Measurements from ENCODE around the gene NCAM2. TPM values are rescaled to one million over a fixed set of nuclear protein-coding genes. Genes with fewer than 3 reads are reported as not detected.

The NCAM2 gene
- polyA plus RNA-seq, 3 donors = not detected

GRCh38 chr21:21156957-21157356 is 158.7 kb downstream of the NCAM2 start:
- intact Hi-C loops (cut with micrococcal nuclease) = no loop called here
- Histone ChIP-seq H3K9ac (ENCODE audit: insufficient read depth, low read length, poor library complexity, severe bottlenecking) (no peak overlapping the region), H3K27ac (ENCODE audit: low read depth in 1 of 2, low read length in 2 of 2) (no peak overlapping the region), H3K9me3 (replicated peaks in 1 of 2; ENCODE audit: control insufficient read depth in 1 of 2, insufficient read depth in 1 of 2, low read length in 2 of 2) (no peaks in the 10 kb centered on the region), H3K79me2 (ENCODE audit: insufficient read depth, low read length) (no peaks in the 10 kb centered on the region), H3K4me2 (replicated peaks; ENCODE audit: extremely low read depth, low read length, poor library complexity, severe bottlenecking) (no peak overlapping the region), H3K4me3 (replicated peaks in 1 of 3; ENCODE audit: low read depth in 2 of 3, low read length in 3 of 3) (no peak overlapping the region), H3K4me1 (ENCODE audit: control insufficient read depth in 1 of 2, insufficient read depth in 2 of 2, low read length in 2 of 2) (no peaks in the 10 kb centered on the region), H3K36me3 (replicated peaks in 1 of 2; ENCODE audit: control insufficient read depth in 1 of 2, insufficient read depth in 2 of 2, low read length in 2 of 2) (no peaks in the 10 kb centered on the region), H4K20me1 (ENCODE audit: insufficient read depth, low read length) (no peaks in the 10 kb centered on the region), H3K27me3 (ENCODE audit: control insufficient read depth in 2 of 2, insufficient read depth in 2 of 2, low read length in 2 of 2) (no peaks in the 10 kb centered on the region), H2AFZ (ENCODE audit: insufficient read depth, low read depth, low read length, poor library complexity, severe bottlenecking) (no peak overlapping the region)
- no CpG with 5 or more reads among the region's 4 CpGs for WGBS (ENCODE audit: insufficient coverage)
- H3K36me3 Mint-ChIP-seq = no peaks in the 10 kb centered on the region
- DNase-seq = no peak
- no peaks in the 10 kb centered on the region for H3K4me1 Mint-ChIP-seq
- no peak overlapping the region for H3K4me3 Mint-ChIP-seq
- peaks cover 0 to 1% (median 0%) of the 10 kb centered on the region in 3 donors for H3K27me3 Mint-ChIP-seq (ENCODE audit: low read depth in 3 of 3)
- TF ChIP-seq, protein P1, sequence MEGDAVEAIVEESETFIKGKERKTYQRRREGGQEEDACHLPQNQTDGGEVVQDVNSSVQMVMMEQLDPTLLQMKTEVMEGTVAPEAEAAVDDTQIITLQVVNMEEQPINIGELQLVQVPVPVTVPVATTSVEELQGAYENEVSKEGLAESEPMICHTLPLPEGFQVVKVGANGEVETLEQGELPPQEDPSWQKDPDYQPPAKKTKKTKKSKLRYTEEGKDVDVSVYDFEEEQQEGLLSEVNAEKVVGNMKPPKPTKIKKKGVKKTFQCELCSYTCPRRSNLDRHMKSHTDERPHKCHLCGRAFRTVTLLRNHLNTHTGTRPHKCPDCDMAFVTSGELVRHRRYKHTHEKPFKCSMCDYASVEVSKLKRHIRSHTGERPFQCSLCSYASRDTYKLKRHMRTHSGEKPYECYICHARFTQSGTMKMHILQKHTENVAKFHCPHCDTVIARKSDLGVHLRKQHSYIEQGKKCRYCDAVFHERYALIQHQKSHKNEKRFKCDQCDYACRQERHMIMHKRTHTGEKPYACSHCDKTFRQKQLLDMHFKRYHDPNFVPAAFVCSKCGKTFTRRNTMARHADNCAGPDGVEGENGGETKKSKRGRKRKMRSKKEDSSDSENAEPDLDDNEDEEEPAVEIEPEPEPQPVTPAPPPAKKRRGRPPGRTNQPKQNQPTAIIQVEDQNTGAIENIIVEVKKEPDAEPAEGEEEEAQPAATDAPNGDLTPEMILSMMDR (IDR thresholded peaks at IDR 0.05) = no peak
- no peak overlapping the region for H3K27ac Mint-ChIP-seq
- H3K9me3 Mint-ChIP-seq = no peaks in the 10 kb centered on the region

DNA sequence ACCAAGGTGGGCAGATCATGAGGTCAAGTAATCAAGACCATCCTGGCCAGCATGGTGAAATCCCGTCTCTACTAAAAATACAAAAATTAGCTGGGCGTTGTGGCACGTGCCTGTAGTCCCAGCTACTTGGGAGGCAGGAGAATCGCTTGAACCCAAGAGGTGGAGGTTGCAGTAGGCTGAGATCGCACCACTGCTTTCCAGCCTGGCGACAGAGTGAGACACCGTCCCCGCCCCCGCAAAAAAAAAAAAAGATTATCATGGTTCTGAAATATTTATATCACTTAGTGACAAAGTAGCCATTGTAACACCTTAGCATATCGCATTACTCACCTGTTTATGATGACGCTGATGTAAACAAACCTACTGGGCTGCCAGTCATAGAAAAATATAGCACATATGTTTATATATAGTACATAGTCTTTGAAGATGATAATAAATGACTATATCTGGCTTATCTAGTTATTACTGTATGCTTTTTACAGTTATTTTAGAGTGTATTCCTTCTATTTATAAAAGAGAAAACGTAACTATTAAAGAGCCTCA is 160.2 kb downstream of the NCAM2 start:
- intact Hi-C loops (cut with micrococcal nuclease) = no loop called here
- Histone ChIP-seq H2AFZ (ENCODE audit: insufficient read depth, low read depth, low read length, poor library complexity, severe bottlenecking) (no peak overlapping the region), H3K9me3 (replicated peaks in 1 of 2; ENCODE audit: control insufficient read depth in 1 of 2, insufficient read depth in 1 of 2, low read length in 2 of 2) (no peaks in the 10 kb centered on the region), H3K79me2 (ENCODE audit: insufficient read depth, low read length) (no peaks in the 10 kb centered on the region), H3K36me3 (replicated peaks in 1 of 2; ENCODE audit: control insufficient read depth in 1 of 2, insufficient read depth in 2 of 2, low read length in 2 of 2) (no peaks in the 10 kb centered on the region), H3K4me1 (ENCODE audit: control insufficient read depth in 1 of 2, insufficient read depth in 2 of 2, low read length in 2 of 2) (peaks cover 3 to 8% of the 10 kb centered on the region in 2 donors), H4K20me1 (ENCODE audit: insufficient read depth, low read length) (no peaks in the 10 kb centered on the region), H3K27me3 (ENCODE audit: control insufficient read depth in 2 of 2, insufficient read depth in 2 of 2, low read length in 2 of 2) (no peaks in the 10 kb centered on the region), H3K9ac (ENCODE audit: insufficient read depth, low read length, poor library complexity, severe bottlenecking) (no peak overlapping the region), H3K4me2 (replicated peaks; ENCODE audit: extremely low read depth, low read length, poor library complexity, severe bottlenecking) (no peak overlapping the region), H3K27ac (ENCODE audit: low read depth in 1 of 2, low read length in 2 of 2) (no peak overlapping the region), H3K4me3 (replicated peaks in 1 of 3; ENCODE audit: low read depth in 2 of 3, low read length in 3 of 3) (no peak overlapping the region)
- peaks cover 12% of the 10 kb centered on the region for H3K4me1 Mint-ChIP-seq
- TF ChIP-seq, protein P1 (IDR thresholded peaks at IDR 0.05) = no peak
- no peak overlapping the region for H3K4me3 Mint-ChIP-seq
- no peak for DNase-seq
- H3K9me3 Mint-ChIP-seq = no peaks in the 10 kb centered on the region
- no peaks in the 10 kb centered on the region for H3K27me3 Mint-ChIP-seq (ENCODE audit: low read depth in 3 of 3)
- 92% methylated on average over 4 of the region's 12 CpGs for WGBS (ENCODE audit: insufficient coverage)
- no peaks in the 10 kb centered on the region for H3K36me3 Mint-ChIP-seq
- H3K27ac Mint-ChIP-seq = no peak overlapping the region

All from CD14-positive monocyte (primary cell).